GM21367 (cell line): ENCODE results near the gene NAT8.
"Not testable (repeated sequence)": the region's sequence is repeated elsewhere in the genome, so short reads cannot be mapped to it uniquely, and the experiment has no call there.

ENCODE experiments used
- ATAC-seq: cut with Tn5 transposase; IDR thresholded peaks from one replicate; pipeline ENCODE4 v1.9.1; 2021; ENCODE audit not compliant: unreplicated experiment

NAT8 gene

GRCh38 chr2:73642338-73643018 is at the start of gene NAT8:
TSS of gene NAT8 (minus strand) at chr2:73642422. CDS start at chr2:73641628, 794 bp downstream.
- no peak for ATAC-seq

DNA sequence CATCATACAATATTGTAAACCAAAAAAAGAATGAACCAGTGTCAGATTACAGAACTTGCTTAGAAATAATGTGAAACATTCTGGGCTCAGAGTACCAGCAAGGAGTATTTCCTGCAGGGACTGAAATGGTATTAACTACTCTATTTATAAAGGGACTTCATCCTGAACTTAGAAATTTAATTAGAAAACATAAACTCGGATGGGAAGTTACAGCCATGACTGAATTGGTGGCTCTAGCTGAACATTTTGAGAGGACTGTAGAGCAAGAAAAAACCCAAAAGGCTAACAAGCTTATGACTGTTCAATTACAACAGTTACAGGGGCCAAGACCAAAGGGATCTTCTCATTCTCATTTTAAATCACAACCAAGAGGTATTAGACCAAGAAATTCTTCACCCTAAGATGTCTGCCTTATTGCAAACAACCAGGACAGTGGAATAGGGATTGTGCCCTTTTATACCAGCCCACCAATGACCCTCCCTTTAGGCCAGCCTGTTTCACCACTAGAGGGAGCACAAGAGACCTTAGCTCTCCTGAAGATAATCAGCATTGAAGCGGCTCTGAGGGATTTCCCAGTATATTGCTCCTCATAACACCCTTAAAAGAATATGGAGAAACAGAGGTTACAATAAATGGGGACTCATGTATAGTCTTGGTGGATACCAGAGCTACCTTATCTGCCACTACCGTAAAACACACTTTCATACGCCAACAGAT is 48.3 kb upstream of the NAT8 start:
- ATAC-seq: peak; percentile 74

DNA sequence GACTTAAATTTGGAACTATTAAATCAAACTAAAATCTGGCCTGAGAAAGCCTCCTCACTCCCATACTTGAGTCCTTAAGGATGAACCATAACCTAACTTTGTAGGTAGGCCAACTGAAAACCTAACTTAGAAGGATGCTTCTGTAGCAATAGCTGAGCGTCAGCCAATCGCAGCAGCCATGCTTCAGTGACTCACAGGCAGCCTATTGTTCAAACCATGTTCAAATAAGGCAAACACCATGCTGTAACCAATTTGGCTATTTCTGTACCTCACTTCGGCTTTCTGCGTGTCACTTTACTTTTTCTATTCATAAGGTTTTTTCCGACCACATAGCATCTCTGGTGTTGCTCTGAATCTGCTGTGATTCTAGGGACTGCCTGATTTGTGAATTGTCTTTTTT is 46.3 kb upstream of the NAT8 start:
- not testable (repeated sequence) for ATAC-seq

- ATAC-seq: no peak
Measured at GRCh38 chr2:73685764-73686438, 43.7 kb upstream of the NAT8 start.

DNA sequence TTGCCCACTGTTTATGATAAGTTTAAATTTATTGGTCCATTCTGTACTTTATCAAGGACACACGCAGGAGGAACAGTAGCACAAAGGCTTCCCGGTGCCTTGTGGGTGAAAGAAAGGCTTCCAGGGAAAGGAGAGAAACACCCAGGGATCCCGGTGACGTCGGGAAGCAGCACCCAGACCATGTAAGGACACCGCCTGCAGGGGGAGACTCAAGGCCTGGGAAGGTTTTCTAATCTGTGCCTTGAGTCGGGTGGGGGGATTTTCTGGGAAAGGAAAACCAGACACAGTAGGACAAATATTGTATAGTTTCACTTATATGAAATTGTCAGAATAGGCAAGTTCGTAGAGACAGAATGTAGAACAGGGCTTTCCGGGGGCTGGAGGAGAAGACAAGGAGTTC is 42.7 kb upstream of the NAT8 start:
- not testable (repeated sequence) for ATAC-seq

- ATAC-seq: not testable (repeated sequence)
Measured at GRCh38 chr2:73684325-73684724, 42.1 kb upstream of the NAT8 start.

- ATAC-seq: not testable (repeated sequence)
Measured at GRCh38 chr2:73679951-73680571, 37.8 kb upstream of the NAT8 start.

GRCh38 chr2:73679237-73679636 is 37.0 kb upstream of the NAT8 start:
- ATAC-seq: not testable (repeated sequence)

- not testable (repeated sequence) for ATAC-seq
Measured at GRCh38 chr2:73678008-73678407, 35.8 kb upstream of the NAT8 start.

- ATAC-seq: not testable (repeated sequence)
Measured at GRCh38 chr2:73676211-73676610, 34.0 kb upstream of the NAT8 start.

GRCh38 chr2:73674696-73675157 is 32.5 kb upstream of the NAT8 start:
- ATAC-seq: not testable (repeated sequence)

- ATAC-seq: not testable (repeated sequence)
Measured at GRCh38 chr2:73669976-73670375, 27.8 kb upstream of the NAT8 start.

GRCh38 chr2:73667239-73667638 is 25.0 kb upstream of the NAT8 start:
- ATAC-seq: not testable (repeated sequence)

- no peak for ATAC-seq
Measured at GRCh38 chr2:73654175-73654574, 12.0 kb upstream of the NAT8 start.

DNA sequence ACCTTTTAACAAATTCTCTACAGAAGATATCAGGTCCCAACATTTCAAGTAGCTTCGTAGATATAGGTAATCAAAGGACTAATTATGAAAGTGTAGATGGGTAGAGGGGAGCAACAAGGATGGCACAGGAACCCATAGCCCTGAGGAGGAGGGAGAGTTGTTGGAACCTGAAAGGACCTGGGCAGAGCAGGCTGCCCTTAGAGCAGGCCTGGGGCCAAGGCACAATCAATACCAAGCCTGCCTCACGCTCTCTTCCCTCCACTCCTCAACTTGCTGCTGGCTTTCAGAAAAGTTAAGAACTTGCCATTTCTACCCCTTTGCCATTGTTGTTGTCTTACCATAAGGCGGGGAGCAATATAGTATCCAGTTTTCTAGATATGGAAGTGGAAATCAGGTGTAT is 10.1 kb upstream of the NAT8 start:
- no peak for ATAC-seq

GRCh38 chr2:73651591-73652230 is 9.5 kb upstream of the NAT8 start:
- no peak for ATAC-seq

- not testable (repeated sequence) for ATAC-seq
Measured at GRCh38 chr2:73647690-73648089, 5.5 kb upstream of the NAT8 start.

DNA sequence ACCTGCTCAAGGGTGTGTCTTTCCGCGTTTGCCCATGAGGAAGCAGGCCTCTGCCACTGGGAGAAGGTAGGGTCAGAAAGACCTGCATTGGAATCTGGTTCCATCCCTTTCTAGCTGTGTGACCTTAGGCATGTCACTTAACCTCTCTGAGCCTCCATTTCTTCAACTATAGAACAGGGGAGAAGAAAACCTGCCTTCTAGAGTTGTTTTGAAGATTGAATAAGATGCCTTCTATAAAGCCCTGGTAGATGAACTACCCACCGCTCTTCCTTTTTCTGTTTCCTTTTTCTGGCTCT is 507 bp downstream of the NAT8 start:
- no peak for ATAC-seq

GRCh38 chr2:73640946-73641766 is 1.1 kb downstream of the NAT8 start:
- no peak for ATAC-seq

DNA sequence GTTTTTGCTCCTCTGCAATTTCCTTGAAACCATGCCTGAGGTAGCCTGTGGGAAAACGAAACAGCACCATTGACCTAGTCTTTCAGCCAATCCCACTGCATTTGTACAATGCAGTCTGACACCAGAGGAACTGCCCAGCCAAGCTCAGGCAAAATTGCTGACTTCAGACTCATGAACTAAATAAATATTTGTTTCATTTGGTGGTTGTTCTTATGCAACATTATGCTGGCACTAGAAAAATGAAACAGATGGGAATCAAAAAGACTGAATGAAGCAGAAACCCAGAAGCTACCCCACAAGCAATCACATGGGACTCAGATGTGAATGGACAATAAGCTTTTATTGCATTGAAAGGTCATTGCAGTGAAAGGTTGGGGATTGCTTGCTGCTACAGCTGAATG is 1.7 kb downstream of the NAT8 start:
- no peak for ATAC-seq
